HG03439 (cell line): ENCODE results near the gene RAB36.

ENCODE experiments used
- ATAC-seq: cut with Tn5 transposase; IDR thresholded peaks from one replicate; pipeline ENCODE4 v1.9.1; 2021; ENCODE audit warnings: mild to moderate bottlenecking, moderate library complexity; ENCODE audit not compliant: unreplicated experiment

The RAB36 gene

GRCh38 chr22:23144932-23145877 lies at the start of gene RAB36:
TSS of gene RAB36 (plus strand) at chr22:23145477. CDS start at chr22:23146617, 1,140 bp downstream.
- peak; percentile 36 for ATAC-seq

DNA sequence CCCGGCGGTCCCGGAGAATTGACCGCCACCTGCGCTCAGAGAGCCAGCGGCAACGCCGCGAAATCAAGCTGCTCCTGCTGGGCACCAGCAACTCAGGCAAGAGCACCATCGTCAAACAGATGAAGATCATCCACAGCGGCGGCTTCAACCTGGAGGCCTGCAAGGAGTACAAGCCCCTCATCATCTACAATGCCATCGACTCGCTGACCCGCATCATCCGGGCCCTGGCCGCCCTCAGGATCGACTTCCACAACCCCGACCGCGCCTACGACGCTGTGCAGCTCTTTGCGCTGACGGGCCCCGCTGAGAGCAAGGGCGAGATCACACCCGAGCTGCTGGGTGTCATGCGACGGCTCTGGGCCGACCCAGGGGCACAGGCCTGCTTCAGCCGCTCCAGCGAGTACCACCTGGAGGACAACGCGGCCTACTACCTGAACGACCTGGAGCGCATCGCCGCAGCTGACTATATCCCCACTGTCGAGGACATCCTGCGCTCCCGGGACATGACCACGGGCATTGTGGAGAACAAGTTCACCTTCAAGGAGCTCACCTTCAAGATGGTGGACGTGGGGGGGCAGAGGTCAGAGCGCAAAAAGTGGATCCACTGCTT lies 49.4 kb upstream of the RAB36 start:
- no peak for ATAC-seq

DNA sequence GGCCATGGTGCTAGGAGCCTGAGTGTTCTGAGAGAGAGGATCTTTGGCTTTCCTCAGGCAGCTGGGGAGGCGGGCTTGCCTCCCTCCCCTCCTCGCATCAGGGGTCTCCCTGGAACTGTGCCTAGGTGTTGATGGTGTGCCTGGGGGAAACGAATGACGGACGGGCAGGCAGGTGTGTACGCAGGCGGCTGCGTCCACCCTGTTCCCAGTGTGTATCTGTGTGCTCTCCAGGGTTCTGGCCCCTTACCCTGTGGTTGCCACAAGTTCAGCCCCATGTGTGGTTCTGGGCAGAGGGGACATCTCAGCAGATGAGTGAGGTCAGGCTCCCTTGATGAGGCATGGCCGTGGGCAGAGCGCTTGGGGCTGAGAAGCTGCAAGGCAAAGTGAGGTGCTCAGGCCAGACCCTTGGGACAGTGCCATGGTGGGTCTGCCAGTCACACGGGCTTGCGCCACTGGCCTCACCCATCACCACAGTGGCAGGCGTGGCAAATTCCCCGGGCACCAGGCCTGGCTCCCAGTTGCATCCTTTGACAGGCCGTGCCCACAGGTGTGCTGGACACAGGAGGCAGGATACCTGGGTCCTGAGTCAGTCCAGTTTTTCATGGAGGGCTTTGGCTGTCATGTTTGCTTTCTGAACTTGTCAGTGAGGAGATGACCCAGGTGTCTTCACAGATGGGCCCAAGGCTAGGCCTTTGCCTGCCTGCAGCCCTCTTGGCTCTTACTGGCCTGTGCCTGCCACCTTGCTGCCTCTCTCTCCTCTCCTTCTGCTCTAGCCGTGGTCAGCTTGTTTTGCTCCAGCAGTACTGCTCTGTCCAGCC lies 47.7 kb upstream of the RAB36 start:
- ATAC-seq: no peak

DNA sequence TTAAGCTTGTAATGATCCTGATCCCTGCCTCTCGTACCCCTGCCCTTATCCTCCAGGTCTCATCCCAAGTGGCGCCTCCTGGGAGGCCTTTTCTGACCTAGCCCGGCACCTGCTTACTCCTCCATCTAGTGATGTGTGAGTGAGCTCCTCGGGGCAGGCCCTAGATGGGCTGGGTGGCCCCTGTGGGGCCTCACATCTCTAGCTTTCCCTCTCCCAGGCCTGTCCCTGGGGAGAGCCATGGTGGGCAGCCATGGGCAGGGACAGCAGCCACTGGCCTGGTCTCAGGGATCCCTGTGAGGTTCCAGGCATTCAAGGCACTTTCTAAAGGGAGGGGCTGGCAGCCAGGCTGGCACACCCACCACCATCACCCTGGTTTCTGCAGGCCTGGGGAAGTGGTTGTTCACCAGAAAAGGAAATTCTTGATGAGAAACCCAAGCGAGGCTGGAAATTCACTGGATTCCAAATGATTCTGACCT lies 47.0 kb upstream of the RAB36 start:
- ATAC-seq: no peak

DNA sequence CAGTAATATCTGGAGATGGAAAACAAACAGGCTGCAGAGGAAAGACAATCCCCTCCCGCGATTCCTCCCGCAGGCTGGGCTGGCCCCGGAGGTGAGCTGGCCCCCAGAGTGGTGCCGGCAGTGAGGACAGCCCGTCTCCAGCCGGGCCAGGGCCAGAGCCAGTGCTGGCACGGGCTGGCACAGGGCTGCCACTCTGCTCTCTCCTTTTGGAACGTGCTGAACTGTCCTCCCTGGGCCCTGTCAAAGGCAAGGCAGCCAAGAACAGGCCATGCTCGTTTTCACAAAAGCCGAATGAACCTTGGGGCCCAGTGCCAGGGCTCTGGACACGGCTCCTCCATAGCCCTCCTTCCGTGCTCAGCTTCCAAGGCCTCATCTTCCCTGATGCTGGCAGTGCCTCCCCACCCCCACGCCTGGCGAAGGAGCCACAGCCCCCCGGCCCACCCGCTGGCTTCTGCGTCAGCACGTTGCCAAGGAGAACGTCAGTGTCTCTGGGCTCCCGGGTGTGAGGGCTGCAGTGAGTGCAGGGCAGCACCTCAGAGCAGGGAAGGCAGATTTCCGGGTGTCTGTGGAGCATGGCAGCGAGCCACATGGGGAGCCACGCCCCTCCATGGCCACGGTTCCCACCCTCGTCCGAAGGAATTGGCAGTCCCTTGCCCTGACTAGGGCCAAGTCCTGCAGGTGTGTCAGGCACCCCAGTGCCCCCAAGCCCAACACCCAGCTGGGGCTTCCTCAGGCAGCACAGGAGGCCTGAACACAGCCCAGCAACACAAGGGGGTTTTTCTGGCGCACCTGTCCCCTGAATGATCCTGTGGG lies 46.4 kb upstream of the RAB36 start:
- ATAC-seq: no peak

DNA sequence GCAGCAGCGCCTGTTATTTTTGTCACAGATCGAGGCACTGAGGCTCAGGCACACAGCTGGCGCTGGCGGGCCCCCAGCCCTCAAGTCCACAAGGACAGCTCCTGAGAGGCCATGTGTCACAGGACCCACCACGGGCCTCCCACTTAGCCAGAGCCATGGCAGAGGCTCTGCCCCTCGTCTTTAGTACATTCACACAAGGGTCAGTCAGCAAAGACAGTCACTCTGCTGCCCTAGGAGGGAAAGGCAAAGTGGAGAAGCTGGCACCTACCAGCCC lies 45.8 kb upstream of the RAB36 start:
- no peak for ATAC-seq

- ATAC-seq: no peak
Observed at GRCh38 chr22:23100124-23100801, 45.0 kb upstream of the RAB36 start.

DNA sequence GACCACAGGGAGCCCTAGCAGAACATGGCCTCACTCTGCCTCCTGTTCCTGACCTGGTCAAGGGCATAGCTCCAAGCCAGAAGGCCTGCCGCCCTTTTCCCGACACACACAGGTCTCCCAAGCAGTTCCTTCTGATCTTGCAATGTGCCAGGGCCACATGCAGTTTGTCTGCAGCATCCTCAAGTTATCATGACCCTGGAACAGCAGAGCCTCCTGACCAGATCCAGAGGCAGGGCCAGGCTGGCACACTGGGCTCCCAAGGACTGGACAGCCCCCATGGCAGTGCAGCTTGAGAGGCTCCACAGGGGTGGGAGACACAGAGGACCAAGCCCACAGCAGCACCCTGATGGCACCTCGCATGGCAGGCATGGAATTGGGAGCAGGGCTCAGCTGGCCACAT lies 43.8 kb upstream of the RAB36 start:
- ATAC-seq: no peak

- ATAC-seq: no peak
Observed at GRCh38 chr22:23102002-23102655, 43.1 kb upstream of the RAB36 start.

- ATAC-seq: no peak
Observed at GRCh38 chr22:23102776-23103175, 42.5 kb upstream of the RAB36 start.

DNA sequence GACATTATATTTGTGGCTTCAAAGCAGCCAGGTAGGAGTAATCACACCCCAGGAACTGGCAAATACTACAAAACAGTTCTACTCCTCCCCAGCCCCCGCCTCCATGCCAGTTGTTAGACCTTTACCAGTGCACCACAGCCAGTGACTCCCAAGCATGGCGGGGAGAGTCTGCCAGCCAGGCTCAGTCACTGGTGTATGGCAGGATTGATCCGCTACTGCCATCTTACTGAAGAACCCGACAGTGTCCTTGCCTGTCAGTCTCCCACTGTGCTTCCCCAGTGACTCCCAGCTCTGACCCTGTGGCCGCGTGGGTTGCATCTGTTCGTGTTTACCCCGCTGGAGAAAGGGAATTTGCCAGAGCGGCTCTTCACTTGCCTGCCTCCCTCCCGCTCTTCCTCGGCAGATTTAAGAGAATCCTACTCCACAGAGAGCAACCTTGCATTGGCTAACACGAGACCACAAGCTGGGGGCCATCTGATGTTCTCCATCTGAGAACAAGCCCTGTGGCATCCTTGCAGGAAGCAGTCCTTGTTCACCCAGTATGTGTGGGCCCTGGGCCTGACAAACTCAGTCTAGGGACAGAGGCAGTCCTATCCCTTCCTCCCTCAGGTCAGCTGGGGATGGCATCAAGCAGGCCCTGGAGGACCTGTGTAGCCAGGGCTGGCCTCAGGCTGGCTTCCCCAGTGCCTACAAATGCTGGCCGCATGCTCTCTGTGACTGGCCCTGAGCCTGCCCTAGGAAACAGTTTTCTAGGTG lies 41.9 kb upstream of the RAB36 start:
- no peak for ATAC-seq

GRCh38 chr22:23104187-23104971 lies 40.9 kb upstream of the RAB36 start:
- ATAC-seq: no peak

DNA sequence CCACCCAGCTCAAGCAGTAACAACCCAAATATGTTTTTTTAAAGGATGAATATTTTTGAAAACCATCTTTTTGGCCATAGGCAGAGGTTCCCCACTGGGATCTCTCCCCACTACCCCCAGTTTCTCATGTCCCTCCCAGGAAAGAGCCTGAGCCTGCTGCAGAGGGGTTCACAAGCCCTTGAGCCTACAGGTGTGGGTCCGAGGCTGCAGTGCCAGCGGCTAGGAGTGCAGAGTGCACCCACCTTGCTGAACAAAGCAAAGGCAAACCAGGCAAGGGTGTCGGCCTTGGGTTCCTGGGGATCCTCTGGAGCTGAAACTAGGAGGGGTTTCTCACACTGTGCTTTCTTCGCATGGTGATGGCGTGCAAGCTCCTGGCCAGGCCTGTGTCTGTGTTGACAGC lies 40.0 kb upstream of the RAB36 start:
- no peak for ATAC-seq

DNA sequence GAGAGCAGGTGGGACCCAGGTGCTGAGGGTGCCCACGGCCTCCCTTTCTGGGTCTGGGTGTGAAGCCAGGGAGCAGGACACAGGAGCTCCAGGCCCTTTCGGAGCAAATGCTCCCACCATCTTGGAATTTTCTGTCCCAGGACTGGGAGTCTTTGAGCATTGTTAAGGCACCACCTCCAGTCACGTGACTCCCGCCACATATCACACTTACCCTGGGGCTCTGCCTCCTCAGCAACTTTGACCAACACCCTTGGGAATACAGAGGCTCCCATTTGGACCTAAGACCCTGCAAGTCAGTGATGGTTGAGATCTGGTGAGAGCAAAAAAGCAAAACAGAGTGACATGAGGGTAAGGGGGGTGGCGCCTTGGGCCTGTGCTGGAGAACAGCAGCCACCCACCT lies 39.4 kb upstream of the RAB36 start:
- no peak for ATAC-seq

DNA sequence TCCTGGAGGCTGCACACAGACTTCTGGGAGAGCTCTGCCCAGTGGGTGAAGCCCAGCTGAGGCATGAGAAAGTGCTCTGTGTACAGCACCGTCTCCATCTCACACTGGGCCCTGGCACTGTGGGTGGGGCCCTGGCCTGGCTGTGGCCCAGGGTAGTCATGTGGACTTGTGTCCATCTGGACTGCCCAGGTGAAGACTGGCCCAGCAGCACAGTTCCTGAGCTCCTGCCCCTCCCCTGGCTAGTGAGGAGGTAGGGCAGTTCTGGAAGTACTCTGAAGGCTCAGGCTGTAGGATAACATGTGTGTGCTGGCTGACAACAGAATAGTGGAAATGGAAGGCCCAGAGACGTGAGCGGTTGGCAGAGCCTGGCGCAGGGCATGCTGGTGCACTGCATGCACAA lies 38.9 kb upstream of the RAB36 start:
- ATAC-seq: no peak

DNA sequence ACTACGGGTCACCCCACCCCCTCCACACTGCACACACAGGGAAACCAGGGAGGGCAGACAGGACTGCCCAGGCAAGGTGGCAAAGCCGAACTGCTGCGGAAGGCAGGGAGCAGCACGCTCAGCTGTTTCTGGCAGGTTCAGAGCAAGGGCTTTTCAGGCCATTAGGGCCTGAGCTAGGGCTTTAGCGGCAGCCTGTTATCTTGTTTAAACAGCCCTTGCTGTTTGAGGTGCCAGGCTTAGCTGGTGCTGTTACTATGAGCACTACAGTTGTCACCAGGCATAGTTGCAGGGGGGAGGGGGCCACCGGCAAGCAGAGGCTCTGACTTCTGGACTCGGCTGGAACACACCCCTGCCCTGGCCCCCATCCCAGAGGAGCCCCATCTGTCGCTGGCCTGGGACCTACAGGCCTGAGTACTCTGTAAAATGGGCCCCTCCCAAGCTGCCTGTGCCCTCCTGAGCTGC lies 38.3 kb upstream of the RAB36 start:
- ATAC-seq: no peak

DNA sequence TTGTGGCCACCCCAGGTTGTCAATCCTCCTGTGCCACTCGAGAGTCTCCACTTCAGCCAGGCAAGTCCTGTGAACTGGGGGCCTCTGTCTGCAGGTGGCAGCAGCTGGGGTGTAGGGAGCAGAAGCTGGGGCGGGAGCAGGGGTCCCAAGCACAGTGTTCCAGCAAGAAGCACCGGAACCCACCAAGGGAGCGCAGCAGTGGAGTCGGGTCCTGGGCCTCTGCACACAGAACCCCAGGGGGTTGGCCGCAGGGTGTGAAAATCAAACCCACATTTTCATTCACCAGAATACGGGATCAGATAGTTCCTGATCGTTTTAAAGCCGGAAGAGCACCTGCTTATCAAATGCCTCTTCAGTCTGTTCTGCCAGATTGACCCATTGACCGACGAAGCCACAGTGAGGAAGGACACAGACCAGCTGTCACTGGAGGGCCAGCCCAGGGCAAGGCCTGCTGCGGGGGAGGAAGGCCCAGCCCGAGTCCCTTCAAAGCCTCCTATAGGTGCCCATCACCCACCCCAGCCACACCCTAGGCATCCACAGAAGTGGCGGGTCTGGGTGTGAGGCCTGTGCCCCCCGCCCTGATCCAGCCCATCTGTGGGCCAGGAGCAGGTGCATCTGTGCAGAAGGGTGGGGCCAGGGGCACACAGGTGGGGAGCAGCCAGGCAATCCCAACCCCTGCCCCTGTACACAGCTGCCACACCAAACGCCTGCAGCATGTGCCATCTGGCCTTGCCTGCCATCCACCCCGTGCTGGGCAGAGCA lies 37.6 kb upstream of the RAB36 start:
- no peak for ATAC-seq
